Epithelial cell of proximal tubule (primary cell): Measurements from ENCODE around the gene ARPC1A. TPM values are rescaled to one million over a fixed set of nuclear protein-coding genes. Genes with fewer than 3 reads are reported as not detected.
A peak's percentile ranks its signal among the peaks of the same experiment; 100 is the strongest.
"Not testable (repeated sequence)": the region's sequence is repeated elsewhere in the genome, so short reads cannot be mapped to it uniquely, and the experiment has no call there.

ENCODE experiments used
- DNase-seq: peaks from one replicate; pipeline ENCODE4 v3.0.0-alpha.2; 2011; ENCODE audit warnings: low read depth
- H3K4me3 ChIP-seq: 2 replicates; pipeline ENCODE4 v1.5.1; 2011; ENCODE audit warnings: low read depth, mild to moderate bottlenecking, low read length
- CTCF ChIP-seq: conservative IDR thresholded peaks from 2 replicates; pipeline ENCODE4 v1.5.1; 2012; ENCODE audit warnings: low read depth, mild to moderate bottlenecking, low read length
- total RNA-seq: library from RNA; depleted of rRNA; stranded (reverse); fragments of >200 nt; gene quantifications from 2 replicates; pipeline ENCODE4 v1.2.3, GENCODE V29; 2015

Gene ARPC1A
- total RNA-seq, 1 donor from 2014 or later = 198 TPM

DNA sequence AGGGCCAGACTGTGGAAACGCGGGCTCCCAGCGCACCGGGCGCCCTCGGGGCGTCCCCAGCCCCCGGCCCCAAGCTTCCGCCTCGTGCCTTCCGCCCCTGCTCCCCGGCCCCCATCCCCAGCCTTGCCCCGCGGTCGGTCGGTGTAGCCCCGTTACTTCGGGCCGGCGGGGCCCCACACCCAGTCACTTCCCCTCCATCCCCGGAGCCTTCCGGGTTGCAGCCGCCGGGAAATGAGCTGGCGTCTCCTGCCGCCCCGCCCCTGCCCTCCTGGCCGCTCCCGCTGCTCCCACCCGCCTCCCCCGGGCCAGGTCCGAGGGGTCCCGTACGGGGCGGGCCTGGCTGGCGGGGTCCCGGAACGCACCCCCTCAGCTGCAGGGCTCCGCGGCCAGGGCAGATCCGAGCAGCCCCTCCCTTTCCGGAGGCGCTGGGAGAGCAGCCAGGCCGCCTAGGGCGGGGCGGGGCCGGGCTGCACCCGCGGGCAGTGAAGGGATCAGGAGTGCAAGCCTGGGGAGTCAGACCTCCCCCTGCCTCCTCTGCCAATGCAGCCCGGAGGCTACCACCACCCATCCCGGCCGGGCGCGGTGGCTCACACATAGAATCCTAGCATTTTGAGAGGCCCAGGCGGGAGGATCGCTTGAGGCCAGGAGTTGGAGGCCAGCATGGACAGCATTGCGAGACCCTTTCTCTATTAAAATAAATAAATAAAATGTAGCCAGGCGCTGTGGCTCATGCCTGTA lies 49.5 kb downstream of the ARPC1A start:
- no peak for TF ChIP-seq CTCF
- DNase-seq = no peak

GRCh38 chr7:99379043-99379577 lies 53.4 kb downstream of the ARPC1A start:
- TF ChIP-seq CTCF = no peak
- DNase-seq = peak; percentile 87
- no peak overlapping the region for H3K4me3 ChIP-seq

More for the DNA sequence above, 49.5 kb downstream of the ARPC1A start:
- peak overlapping the region; percentile 84 for H3K4me3 ChIP-seq

DNA sequence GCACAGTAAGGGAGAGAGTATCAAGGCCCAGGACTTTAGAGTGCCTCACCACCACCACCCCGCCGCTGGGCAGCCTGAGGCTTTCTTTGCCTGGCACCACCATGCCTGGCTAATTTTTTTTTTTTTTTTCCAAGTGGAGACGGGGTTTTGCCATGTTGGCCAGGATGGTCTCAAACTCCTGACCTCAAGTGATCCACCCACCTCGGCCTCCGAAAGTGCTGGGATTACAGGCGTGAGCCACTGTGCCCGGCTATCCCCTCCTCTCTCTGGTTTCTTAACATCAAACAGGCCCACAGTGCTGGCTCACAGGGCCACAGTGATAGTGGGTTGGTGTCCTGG lies 54.0 kb downstream of the ARPC1A start:
- not testable (repeated sequence) for H3K4me3 ChIP-seq, DNase-seq

- no peak overlapping the region for H3K4me3 ChIP-seq
- TF ChIP-seq CTCF = no peak
- DNase-seq = no peak
Observed at GRCh38 chr7:99380032-99380822, 54.5 kb downstream of the ARPC1A start.

DNA sequence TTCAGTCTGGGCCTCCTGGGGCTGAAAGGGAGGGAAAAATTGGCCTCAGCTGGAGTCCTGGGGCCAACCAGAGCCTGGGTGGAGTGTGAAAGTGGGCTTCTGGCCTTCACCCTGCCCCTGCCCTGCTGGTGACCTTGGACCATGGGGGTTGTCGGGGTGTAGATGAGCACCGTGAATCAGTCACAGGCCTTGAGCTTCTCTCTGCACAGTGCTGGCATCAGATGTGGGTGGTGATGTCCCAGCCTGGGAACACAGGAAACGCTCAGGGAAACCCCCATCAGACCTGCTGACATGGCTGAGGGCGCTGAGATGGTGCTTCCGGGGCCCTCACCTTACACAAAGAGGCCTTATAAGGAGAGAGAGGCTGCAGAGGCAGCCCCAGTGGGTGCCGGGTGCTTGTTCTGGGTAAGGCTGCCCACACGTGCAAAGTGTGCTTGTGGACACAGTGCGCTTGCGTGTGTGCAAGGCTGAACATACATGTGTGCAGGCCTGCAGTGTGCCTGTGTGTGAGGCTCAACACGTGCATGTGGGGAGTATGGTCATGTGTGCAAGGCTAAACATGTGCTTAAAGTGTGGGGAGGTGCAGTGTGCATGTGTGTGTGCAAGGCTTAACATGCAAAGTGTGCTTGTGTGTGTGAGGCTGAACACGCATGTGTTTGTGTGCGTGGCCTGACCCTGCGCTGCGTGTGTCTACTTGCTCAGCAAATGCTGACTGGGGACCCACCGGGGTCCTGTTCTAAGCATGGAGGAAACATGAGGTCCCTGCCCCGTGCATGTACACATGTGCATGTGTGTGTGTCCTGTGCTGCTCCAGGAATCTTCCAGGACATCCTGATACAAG lies 55.3 kb downstream of the ARPC1A start:
- TF ChIP-seq CTCF = no peak
- H3K4me3 ChIP-seq = no peak overlapping the region
- peak; percentile 44 for DNase-seq

DNA sequence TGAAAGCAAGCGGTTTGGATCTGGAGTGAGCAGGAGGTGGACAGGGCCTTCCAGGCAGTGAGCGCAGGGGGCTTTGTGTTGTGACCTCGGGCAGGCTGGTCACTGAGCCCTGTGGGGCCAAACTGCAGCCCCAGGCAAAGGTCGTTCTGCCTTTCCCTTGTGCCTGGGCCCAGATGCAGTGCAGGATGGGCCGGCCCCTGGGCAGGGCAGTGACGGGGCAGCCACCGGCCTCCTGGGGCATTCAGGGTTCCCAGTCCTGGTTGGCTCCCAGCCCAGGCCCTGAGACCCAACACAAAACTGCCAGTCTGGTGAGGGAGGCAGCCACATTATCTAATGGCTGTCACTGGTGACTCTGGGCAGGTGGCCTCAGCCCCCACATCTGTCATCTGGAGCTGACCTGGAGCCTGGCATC lies 56.0 kb downstream of the ARPC1A start:
- DNase-seq = no peak
- no peak overlapping the region for H3K4me3 ChIP-seq
- TF ChIP-seq CTCF = no peak

GRCh38 chr7:99383203-99383602 lies 57.5 kb downstream of the ARPC1A start:
- DNase-seq = no peak
- no peak for TF ChIP-seq CTCF
- no peak overlapping the region for H3K4me3 ChIP-seq
